Loucy (cell line): Measurements from ENCODE around the gene CLK3.

Experiments
- EZH2phosphoT487 ChIP-seq: fragments of 200-600 bp; IDR thresholded peaks from 2 replicates; pipeline ENCODE4 v1.6.1; 2018; ENCODE audit warnings: antibody characterized with exemption, mild to moderate bottlenecking, moderate library complexity, borderline replicate concordance
- TF ChIP-seq, protein P1 (sequence below): fragments of 200-600 bp; sonication (generic); conservative IDR thresholded peaks from 2 replicates; pipeline ENCODE4 v1.5.1; 2014; ENCODE audit warnings: mild to moderate bottlenecking, antibody characterized with exemption, low read length

DNA sequence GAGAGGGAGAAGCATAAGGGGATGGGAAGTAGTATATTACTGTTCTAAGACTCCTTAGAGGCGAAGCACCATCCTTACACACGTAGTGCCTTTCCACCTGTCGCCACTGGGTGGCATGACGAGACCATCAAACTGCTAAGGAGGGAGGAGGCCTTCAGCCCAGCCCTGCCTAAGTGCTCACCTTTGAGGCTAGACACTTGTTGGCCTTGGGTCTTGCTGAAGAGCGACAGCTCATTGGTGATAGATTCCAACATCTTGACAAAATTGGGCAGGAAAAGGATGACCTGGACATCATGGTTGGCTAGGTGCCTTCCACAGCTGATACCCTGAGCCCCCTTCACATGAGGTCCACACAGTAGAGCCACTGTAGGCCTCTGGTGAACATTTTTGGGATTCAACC lies 19.6 kb downstream of the CLK3 start:
- TF ChIP-seq, protein P1, sequence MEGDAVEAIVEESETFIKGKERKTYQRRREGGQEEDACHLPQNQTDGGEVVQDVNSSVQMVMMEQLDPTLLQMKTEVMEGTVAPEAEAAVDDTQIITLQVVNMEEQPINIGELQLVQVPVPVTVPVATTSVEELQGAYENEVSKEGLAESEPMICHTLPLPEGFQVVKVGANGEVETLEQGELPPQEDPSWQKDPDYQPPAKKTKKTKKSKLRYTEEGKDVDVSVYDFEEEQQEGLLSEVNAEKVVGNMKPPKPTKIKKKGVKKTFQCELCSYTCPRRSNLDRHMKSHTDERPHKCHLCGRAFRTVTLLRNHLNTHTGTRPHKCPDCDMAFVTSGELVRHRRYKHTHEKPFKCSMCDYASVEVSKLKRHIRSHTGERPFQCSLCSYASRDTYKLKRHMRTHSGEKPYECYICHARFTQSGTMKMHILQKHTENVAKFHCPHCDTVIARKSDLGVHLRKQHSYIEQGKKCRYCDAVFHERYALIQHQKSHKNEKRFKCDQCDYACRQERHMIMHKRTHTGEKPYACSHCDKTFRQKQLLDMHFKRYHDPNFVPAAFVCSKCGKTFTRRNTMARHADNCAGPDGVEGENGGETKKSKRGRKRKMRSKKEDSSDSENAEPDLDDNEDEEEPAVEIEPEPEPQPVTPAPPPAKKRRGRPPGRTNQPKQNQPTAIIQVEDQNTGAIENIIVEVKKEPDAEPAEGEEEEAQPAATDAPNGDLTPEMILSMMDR, result peak; percentile 94
- TF ChIP-seq EZH2phosphoT487, result no peak
